ENCODE data around the gene MRC1.

The MRC1 gene

GRCh38 chr10:17848646-17849045, 39.5 kb downstream of the MRC1 start:
- no peak for FAIRE-seq

GRCh38 chr10:17850501-17850900, 41.4 kb downstream of the MRC1 start:
- no peak for FAIRE-seq

- no peak for FAIRE-seq
These were observed 42.5 kb downstream of the MRC1 start for GRCh38 chr10:17851611-17852010.

GRCh38 chr10:17854044-17854652, 45.0 kb downstream of the MRC1 start:
- no peak for FAIRE-seq

DNA sequence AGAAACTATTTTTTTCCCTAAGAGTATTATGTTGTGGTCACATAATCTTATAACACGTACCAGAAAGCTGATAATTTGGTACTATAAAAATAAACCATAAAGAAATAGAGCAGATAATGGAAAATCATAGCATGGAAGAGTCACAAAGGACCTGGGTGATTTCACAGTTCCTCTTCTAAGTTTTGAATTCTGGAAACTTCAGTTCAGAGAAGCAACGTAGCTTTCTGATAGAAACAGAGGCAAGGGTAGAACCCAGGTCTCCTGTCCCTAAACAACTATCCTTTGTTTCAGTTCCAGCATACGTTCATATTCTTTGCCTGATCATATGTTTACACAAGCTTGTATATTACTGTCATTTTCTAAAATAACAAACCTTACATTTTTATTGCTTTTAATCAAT, 47.9 kb downstream of the MRC1 start:
- FAIRE-seq, result no peak

DNA sequence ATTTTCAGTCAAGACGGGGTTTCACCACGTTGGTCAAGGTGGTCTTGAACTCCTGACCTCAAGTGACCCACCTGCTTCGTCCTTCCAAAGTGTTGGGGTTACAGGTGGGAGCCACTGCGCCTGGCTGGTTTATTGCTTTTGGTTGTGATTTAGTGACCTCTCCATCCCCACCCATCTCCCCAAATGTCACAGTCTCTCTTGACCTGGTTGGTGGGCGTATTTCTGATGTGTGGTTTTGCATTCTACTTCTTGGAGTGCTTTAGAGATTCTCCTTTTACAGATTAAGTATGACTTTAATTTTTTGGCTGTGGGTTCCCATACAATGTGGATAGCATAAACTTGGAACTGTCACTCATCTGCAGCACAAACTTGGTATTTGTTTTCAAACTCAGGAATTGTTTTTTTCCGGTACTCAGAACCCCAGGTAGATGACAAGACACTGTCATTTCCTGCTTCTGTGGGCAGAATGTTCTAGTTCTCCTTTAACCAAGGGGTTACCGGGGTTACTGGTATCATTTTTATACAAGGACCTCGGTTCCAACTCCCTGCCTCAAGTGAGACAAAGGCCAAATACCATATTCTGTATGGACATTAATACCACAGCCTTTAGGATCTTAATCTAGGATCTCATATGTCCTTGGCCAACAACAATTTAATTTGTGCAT, 50.5 kb downstream of the MRC1 start:
- no peak for FAIRE-seq

GRCh38 chr10:17861760-17862159, 52.6 kb downstream of the MRC1 start:
- no peak for FAIRE-seq

GRCh38 chr10:17865351-17865750, 56.2 kb downstream of the MRC1 start:
- no peak for FAIRE-seq

DNA sequence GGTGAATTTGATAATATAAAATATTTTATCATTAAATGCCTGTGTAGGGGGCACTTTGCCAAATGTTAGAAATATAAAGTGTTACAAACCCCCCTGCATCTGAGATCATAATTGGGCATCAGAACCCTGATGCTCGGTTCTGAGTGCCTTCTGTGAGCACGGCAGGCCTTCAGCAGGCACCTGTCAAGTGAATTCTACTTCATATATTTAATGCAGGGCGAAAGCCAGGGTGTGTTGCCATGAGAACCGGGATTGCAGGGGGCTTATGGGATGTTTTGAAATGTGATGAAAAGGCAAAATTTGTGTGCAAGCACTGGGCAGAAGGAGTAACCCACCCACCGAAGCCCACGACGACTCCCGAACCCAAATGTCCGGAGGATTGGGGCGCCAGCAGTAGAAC, 57.2 kb downstream of the MRC1 start:
- FAIRE-seq, result no peak

GRCh38 chr10:17867056-17867455, 57.9 kb downstream of the MRC1 start:
- FAIRE-seq, result no peak

- no peak for FAIRE-seq
These were observed 61.9 kb downstream of the MRC1 start for GRCh38 chr10:17871036-17871435.

- FAIRE-seq, result no peak
These were observed 63.3 kb downstream of the MRC1 start for GRCh38 chr10:17872191-17873091.

DNA sequence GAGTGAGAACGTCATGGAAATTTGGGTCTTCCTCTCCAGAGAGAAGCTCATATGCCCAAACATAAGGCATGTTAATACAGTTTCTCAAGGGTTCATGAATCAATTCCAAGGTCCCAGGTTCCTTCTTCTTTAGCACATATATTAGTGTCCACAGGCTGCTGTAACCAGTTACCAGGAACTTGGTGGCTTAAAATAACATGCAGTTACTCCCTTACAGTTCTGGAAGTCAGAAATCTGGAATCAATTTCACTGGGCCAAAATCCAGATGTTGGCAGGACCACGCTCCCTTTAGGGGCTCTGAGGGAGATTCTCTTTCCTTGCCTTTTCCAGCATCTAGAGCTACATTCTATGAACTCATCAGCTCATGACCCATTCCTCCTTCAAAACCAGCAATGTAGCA, 64.8 kb downstream of the MRC1 start:
- FAIRE-seq, result no peak

DNA sequence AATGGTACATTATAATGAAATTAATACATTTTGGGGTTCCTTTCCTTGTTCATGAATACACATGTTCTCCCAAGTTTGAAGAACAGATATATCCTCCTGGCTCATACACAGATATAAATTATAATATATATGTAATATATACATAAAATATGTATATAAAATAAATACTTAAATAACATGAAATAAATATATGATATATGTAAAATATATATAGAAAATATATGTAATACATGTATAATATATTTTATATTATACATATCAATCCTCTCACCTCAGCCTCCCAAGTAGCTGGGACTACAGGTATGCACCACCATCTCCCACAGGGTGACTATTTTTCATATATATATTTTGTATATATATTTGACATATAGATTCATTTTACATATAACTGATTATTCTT, 68.0 kb downstream of the MRC1 start:
- no peak for FAIRE-seq

- FAIRE-seq, result no peak
These were observed 69.7 kb downstream of the MRC1 start for GRCh38 chr10:17878896-17879295.

- FAIRE-seq, result no peak
These were observed 71.5 kb downstream of the MRC1 start for GRCh38 chr10:17880601-17881000.

GRCh38 chr10:17882557-17882956, 73.4 kb downstream of the MRC1 start:
- no peak for FAIRE-seq

DNA sequence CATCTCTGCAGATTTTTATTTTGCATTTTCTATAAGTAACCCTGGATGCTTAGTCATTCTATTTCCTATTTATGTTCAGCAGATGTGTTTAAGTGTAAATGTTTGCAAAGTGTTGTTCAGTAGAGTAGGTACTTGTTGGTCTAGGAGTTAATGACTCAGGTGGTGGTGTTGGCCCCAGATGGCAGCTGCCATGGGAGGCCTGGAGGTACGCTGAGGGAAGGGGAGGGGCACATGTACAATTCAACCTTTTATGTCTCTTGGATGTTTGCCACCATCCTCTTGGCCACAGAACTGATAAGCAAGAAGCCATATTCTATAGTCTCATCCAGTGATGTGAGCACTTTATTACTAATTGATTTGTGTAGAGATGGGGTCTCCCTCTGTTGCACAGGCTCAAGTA, 74.5 kb downstream of the MRC1 start:
- FAIRE-seq, result no peak

- FAIRE-seq, result no peak
These were observed 79.0 kb downstream of the MRC1 start for GRCh38 chr10:17888189-17888588.

GRCh38 chr10:17891435-17891834, 82.3 kb downstream of the MRC1 start:
- no peak for FAIRE-seq

DNA sequence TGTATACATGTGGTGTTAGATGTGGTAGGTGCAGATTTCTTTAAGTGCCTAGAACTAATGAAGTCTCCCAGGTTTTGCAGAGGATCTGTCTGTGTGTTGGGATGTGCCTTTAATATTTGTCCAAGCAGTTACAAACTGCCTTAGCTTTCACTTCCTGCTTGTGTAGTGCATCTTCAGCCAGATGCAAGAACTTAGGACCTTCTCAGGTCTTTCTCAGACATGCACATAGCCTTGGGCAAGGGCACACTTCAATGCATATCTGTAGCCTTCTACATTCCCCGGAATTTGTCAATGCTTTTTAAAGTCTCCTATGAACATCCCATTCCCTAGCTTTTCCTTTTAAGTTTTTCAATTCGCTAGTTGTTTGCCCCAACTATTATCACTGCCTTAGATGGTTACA, 95.4 kb downstream of the MRC1 start:
- no peak for FAIRE-seq

- no peak for FAIRE-seq
These were observed 96.3 kb downstream of the MRC1 start for GRCh38 chr10:17905491-17905890.

- FAIRE-seq, result no peak
These were observed 96.9 kb downstream of the MRC1 start for GRCh38 chr10:17906002-17906401.

DNA sequence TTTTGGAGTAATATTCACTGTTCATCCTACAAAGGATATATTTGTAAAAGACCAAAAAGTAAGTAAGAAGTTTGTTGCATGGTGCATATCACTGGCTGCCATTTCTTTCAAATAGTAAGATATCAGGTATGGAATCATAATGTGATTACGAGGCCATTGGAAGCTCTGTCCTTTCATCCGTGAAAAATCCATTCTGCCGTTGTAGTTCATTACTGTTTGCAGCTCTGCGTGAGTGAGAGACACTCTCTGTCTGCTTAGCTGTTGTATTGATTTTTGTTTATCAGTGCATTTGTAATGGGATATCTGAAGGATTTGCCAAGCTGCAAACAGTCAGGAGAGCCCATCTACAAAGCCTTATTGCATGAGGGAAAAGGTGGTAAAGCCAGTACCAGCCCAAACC, 98.5 kb downstream of the MRC1 start:
- no peak for FAIRE-seq

All from TTC549 (cell line).